CD4-positive, alpha-beta T cell treated with Interleukin-17A for 4 hours (primary cell): Measurements from ENCODE around the gene USP2.
A peak's percentile ranks its signal among the peaks of the same experiment; 100 is the strongest.

Experiments
- DNase-seq: peaks from one replicate; pipeline ENCODE4 v3.0.0-alpha.2; 2020; ENCODE audit warnings: mixed read lengths

USP2 gene

DNA sequence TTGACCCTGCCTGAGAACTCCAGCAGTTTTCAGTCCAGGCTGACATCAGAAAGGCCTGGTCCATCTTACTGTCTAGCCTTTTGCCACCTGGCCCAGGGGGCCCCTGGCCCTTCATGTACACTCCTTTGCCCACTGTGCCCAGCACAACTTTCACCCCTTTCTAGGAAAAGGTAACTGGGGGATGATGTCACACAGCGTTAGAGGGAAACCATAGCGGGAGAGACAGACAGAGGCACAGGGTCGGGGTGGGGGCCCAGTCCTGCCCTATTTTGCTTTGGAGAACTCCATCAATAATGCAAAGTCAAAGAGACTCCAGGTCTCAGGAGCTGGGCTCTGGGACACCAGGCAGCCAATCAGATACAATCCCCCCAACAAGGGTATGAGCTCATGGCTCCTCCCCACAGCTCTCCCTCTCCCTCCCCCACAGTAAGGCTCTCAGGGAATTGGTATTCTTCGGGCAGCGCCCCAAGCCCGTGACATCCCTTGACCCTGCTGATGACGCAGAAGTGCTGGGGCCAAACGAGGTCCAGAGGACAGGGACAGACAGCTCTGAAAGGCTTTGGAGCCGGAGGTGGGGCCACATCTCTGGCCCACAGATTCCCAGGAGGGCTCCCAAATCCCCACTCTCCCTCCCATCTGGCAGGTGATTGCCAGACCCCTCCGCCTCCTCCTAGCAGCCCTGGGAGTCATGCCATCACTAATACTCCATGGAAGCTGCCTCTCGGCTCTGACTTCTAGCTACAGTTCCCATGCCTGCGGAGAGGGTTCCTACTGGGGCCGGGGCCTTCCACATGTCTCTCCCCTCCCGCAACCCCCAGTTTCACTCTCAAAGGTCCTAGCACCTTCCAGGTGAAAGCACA lies 5.9 kb downstream of the USP2 start:
- DNase-seq, result no peak

DNA sequence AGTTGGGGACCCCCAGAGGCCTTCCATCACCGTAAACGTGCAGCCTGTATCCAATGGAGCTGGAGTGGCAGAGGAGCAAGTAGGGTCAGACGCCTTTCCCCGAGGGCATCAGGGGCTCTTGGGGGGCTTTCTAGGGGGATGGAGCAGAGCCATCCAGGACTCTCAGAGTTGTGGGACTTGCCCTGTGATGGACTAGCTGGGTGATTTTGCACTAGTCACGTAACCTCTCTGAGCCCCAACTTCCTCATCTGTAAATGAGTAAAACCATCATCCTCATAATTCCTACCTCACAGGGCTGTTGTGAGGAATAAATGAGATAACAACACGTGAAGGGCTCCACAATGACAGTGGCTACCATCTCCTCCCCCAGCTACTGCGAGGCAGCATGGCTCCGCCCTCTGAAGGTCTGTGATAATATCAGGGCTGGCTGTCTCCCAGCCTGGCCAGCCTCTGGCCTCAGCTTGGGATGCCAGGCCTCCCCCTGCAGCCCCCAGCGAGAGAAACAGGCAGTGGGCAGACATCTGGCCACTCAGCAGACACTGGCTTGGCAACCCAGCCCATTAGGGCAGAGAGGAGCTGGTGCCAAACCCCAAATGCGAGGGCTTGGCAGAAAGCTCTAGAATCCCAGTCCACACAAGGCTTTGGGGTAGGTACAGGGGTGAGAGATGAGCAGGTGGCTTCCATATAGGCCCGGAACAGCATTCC lies 6.7 kb downstream of the USP2 start:
- no peak for DNase-seq

DNA sequence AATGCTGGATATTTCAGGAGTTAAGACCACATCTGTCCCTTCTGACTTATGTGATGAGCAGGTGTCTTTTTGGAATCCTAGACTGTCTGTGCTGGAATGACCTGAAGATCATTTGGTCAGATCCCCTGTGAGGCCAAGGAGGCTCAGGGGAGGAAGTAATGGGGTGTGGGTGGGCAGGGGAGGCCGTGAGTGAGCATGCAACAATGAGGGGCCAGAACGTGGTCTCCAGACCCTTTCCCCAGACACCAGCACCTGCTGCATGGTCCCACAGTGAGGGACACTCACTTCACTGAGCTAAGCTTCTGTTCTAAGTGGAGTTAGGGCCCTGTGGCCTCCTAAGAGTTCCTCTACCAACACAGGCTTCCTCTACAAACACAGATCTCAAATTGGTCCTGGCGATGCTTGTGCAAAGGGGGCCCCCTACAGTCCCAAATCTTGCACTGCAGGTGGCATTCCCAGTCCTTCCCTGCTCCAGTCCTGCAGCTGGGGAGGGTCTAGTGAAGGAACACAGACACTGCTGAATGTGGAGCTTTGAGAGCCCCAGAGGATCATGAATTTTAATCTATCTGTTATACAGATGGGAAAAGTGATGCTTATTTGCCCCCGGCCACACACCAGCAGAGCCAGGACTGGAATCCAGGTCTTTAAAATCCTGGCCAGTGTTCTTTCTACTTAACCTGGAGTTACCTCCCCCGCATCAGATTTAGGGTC lies 7.4 kb downstream of the USP2 start:
- DNase-seq, result peak; percentile 61

DNA sequence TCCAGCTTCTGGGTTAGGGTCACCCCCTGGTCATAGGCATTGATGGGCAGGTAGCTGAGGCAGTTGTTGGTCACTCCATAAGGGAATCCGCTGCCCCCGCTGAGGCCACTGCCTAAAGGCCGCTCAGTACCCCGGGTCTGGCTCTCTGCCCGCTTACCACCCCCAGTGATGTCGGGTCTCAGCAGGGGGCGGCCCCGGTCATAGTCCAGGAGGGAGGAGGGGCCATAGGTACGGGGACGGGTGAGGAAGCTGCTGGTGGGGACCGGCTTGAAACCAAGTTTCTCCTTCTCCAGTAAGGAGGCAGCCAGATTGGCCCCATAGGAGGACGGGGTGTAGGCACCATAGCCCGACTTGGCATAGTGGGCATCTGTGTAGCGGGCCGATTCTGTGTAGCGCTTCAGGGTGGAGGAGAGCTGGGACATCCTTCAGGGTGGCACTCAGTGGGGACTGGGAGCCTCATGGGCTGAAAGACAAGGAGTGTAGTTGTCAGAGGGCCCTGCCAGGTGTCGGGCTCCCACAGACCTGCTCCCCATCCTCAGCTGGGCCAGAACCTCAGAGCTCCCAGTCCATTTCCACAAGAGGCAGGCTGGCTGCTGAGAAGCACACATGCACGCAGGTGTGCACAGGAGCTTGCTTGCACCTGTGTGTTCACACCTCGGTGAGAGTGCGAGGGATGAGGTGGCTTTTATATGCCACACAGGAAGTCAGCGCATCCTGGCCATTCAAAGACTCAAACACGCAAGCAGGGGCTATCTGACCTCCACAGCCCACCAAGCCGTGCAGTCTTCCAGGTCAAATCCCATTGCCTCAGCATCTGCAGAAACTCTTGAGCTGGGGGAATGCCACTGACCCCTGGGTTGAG lies 8.2 kb downstream of the USP2 start:
- no peak for DNase-seq

DNA sequence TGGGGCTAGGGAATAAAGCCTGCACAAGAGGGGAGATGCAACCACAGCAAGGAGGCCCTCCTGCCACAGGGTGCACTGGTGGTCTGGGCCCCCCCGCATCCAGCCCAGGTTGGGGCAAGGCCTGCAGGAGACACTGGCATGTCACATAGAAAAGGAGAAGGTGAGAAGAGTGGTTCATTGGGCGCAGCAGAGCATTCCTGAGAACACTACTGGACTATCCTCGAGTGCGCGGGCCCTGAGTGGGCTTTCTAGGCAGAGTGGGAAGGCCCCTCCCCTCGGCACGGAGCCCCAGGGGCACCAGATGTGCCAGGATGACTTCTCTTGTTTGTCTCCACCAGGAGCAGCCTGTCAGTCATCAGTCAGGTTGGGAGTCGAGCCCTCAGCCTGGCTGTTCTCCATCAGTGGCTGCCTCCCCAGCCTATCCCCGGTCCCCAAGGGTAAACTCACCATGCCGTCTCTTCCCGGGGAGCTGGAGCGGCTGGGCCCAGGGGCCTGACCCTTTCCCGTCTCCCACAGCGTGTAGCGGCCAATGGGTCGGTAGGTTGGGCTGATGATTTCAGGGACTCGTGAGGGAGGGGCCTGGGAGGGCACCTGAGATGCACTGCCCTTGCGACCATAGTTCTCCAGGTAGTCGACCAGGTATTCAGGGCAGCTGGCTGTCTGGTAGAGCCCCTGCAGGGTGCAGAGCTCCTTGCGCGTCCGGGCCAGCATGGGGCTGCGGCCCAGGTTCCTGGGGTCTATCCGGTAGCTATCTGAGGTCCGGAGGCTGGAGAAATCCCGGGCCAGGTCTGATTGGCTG lies 9.0 kb downstream of the USP2 start:
- DNase-seq, result no peak

DNA sequence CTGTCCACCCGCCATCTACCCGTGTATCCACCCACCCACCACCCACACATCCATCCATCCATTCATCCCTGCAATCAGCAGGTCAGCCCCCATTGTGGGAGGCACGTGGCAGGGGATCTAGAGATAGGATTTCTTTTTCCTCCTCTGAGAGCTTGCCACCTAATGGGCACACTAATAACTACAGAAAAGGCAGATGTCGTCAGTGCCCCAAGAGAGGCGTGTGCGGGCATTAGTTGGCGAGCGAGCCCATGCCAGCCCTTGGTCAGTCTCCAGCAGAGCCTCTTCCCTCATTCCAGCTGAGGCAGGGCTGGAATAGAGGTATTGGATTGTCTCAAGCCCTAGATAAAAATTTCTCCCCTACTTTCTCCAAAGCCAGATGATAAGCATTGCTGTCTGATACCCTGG lies 9.7 kb downstream of the USP2 start:
- no peak for DNase-seq

DNA sequence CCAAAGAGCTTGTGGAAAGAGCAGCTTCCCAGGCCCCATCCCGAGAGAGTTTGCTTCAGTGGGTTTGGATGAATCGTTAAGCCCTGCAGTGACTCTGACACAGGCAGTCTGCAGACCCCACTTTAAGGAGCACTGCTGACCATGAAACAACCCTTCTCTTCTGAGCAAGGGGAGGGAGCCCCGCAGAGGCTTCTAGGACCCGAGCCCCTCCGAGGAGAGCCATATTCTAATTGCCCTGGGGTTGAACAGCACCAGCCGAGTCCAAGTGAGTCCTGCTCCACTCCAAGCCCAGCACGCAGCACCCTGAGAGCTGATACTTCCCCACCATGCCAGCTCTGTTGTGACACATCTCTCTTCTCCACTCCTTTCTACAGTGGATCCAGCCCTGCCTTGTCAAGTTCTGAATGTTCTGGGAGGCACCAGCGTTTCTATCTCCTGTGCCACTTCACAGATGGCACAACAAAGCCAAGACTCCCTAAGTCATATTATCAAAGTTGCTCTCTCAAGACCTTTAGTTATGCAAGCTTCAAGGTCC lies 10.4 kb downstream of the USP2 start:
- no peak for DNase-seq

DNA sequence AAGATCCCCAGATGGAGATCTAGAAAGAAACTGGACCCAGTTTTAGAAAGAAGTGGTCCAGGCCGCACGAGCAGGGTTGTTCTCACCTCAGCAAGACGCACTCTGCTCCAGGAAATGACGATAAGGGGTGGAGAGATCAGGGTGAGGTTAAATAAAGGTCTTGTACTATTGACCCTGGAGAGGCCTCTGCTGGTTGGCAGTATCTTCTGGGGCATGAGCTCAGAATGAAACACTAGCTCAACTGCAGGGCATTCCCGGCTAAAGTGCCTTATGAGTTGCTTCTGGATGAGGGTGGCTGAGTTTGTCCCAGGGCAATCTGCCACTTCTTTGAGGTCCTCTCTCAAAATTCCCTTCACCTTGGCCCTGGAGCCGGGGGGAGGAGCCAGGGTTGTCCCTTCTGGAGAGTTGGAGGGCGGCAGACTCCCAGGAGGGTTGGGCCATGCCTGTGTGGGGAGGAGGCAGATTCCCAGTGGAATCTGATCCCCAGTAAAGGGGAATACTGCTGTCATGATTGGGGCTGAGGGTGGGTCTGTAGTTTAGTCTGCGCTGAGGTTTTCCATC lies 10.9 kb downstream of the USP2 start:
- DNase-seq, result no peak

DNA sequence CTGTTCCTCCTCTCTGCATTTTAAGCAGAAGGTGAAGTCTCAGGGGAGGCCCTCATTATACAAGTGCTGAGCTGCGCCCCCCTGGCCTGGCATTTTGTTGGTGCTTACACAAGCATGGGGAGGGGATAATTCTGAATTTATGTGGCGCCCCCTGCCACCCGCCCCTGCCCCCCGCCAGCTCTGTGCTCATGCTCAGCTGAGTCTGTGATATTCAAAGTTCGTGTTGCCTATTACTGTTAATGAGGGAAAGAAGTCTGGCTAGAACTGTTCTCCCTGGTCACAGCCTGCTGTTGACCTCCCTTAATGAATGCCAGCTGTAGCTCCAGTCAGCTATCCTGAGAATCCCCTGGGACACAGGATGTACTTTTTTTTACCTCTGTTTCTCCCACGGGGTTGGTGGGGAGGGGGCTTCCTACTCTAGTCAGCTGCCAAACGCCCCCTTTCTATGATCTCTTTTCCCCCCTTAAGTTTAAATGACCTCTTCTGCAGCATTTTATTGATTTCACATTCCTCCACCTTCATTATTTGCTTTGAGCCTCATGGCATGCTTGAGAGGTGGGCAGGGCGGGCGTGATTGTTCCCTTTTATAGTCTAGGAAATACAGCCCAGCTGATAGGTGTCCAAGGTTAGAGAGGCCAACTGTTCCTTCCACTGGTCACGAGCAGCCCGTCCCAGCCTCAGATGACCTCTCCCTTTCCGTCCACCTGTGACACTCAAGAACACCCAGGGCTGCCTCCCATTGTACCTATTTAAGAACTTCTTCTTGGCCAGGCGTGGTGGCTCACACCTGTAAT lies 12.2 kb downstream of the USP2 start:
- DNase-seq, result no peak

DNA sequence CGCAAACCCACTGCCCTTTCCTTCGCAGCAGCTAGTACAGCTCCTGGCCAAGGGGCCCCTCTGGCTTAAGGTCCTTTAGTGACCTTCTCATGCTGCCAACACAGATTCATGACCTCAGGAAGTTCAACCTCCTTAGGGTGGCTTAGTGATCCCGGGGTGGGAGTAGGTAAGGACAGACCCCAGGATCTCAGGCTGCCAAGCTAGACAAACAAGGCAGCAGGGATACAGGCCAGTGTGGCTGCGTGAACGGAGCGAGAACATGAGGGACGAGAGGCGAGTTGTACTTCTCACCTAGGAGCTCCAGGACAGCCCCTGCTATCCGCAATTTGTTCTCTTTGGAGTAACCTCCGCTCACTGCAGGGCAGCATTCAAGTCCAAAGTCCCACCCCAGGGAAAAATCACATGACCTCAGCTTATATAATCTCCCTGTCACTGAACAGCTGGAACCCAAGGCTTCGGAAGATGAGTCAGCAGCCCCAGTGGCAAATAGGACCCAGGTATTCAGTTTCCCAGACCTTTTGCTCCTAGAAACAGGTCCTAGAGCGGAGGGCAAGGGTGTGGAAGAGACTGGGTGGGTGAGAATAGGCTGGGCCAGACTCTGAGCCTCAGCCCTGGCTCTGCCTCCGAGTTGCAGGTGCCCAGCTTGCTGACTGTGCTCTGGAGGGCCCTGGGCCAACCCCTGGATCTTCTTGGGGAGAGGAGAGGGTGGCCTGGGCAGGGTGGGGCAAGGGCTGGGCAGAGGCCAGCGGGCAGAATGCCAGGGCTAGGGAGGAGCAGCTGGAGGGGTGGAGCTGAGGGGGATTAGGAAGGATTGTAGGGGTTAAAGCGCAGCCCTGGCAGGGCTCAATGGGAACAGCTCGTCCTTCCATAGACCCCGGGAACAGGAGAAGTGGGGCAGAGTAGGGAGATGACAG lies 13.1 kb downstream of the USP2 start:
- no peak for DNase-seq

DNA sequence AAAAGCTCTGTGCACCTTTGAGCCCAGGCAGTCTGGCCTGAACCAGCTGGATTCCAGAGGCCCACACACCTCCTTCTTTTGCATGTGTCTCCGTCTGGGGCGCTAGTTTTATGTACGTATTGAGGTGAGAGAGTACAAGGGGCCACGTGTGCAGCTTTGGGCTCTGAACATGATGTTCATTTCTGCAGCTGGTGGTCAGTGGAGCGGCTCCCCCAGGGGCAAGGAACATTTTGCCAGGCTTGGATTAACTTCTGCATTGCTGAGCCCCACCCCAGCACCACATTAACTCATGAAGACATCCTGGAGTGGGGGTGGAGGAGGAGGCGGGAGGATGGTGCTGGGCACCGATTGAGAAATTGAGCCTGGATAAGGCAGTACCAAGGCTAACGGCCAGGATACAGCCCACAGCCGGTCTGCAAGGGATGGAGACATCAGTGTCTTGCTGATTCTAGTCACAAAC lies 13.8 kb downstream of the USP2 start:
- DNase-seq, result no peak

DNA sequence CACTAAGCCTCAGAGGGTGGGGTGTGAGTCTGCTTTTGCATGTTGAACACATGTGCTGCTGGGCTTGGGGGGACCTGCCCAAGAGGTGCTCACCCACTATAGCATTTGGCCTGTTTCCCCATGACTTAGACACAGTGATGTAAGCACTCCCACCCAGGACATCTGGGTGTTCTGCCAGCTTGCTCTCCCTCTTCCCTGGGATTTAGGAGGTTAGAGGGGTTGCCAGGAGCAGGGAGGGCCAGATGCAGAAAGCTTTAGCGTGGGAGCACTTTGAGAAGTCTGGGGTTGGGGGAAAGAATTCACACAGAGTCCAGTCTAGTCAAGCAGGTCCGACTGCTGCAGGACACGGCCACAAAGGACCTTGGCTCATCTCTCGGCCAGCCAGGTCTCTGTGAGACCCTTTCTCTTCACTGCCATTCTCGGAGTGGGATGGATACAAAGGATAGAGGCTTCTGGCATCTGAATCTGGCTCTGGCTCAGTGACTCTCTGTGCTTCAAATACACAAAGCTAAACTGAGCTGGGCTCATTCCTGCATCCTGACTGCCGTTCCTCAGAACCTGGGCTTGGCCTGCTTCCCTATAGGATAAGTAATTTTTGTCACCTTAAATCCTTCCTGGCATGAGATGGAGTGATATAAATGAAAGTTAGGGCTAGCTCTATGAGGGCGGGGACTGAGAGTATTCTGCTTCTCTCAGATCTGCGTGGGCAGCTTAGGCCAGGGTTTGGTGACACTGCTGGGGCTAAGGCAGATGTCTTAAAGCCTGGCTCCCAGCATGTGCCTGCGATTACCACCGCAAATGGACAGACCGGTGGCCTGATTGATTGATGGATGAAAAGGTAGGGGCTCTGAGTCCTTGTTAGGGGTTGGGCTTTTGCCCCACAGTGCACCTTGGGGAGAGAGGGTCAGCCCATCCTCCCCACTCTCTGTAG lies 14.5 kb downstream of the USP2 start:
- DNase-seq, result no peak

DNA sequence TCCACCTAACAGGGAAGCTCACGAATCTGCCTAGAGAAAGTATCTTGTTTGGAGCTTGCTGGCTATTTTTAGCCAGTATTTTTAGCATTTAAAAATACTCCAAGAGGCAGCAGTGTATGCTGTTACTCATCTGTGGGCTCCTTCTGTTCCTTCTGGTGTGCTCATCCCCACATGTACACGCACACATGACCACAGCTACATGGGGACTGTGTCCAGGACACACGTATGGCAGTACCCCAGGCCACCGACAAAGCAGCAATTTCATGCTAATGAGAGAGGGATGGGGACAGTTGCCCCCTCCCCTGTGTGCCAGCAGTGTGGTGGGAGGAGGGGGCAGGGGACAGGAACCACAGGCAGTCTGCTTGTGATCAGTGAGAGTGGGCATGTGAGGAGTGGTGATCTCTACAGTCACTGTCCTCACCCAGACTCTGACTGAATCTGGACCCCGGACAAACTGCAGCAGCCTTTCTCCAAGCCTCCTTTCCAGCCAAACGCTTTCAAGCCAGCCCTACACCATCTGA lies 16.4 kb downstream of the USP2 start:
- DNase-seq, result no peak

DNA sequence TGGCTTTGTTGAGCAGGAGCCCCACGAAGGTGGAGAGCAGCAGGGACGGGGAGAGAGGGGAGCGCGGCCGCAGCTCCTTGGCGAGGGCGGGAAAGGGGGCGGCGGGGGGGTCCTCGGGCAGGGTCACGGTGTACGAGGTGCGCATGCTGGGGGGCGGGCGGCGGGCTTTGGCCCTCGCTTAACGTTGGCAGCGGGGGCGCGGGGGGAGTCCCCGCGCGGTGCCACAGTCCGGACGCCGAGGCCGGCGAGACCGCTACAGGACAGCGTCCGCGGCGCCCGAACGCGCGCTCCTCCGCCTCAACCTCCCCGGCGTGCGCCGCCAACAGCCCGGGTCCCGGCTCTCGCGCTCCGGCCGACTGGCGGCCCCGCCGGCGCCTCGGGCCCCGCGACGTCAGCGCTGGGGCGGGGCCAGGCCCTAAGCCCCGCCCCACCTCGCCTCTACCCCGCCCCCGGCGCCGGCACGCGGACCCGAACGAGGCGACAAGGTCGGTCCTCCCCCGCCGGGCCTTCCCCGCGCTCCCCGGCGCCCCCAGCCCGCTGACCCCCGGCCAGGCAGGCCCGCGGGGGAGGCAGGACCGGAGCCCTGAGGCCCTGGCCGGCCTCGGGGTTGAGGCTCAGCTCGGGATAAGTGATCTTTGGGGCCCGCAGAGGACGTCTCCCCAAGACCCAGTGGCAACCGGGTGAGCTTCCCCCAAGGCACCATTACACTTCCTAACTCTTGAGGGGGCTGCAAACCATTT lies 17.5 kb downstream of the USP2 start:
- peak; percentile 68 for DNase-seq

DNA sequence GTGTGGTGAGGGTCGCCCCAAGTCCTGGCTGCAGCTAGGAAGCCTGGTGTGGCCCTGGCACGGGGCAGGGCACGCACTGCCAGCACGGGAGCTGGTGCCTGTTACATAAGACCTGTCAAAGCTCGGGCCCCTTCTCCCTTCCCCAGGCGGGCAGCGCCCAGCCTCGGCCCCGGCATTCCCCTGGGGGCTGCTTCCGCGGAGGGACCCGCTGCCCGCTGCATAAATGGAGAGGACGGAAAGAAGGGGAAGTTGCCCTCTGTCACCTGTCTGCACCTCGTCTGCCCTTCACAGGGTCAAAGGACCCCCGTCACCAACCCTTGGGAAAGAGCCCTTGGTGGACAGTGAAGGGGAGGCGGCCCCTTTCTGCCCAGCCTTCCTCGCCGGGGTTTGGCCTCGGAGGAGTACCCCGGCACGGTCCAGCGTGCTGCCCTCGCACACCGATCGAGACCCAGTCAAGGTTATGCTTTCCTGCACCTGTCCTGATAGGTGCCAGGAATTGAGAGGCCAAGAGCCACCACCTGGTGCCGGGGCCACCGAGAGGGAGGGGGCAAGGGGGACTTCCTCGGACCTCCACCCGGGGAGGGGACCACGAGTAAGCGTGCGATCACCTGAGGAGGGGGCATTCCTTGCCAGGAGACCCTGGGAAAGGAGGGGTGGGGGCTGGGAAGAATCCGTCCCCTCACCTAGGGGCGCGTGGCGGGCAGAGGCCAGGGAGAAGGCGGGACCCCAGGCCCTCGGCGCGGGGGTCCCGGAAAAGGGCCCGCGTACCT lies 18.2 kb downstream of the USP2 start:
- no peak for DNase-seq

DNA sequence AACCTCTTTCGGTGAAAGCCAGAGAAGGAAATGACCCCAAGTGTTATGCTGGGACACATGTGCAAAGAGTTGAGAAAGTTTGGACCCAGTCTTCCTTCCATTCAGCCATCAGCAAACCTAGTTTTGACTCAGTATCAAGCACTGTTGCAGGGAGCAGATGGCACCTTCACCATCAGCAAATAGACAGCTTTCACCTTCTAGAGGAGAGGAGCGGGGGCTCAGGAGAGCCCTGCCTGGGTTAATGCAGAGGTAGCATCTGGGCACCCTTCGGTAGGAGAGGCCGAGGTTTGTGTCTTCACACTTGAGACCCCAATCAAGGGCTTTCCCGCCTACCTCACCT lies 18.8 kb downstream of the USP2 start:
- DNase-seq, result no peak
